Measurements from ENCODE around the gene MRPS25. TPM values are rescaled to one million over a fixed set of nuclear protein-coding genes. Genes with fewer than 3 reads are reported as not detected.
A peak's percentile ranks its signal among the peaks of the same experiment; 100 is the strongest.

The MRPS25 gene
- total RNA-seq = 10 to 100 TPM; 59.3 to 61.1 TPM

GRCh38 chr3:15064835-15065549 is at the start of gene MRPS25:
Gene MRPS25 (minus strand): TSS chr3:15065315. CDS start chr3:15065194, 121 bp downstream.
- DNase-seq (peak; percentile 90), ATAC-seq (ENCODE audit: low read depth) (peak; percentile 99)
- Mint-ChIP-seq H3K4me3 (peak within 1 kb of the TSS; percentile 95), H3K27ac (peak within 1 kb of the TSS; percentile 95), H3K36me3 (peaks cover 7% of the 10 kb centered on the region), H3K9me3 (no peaks in the 10 kb centered on the region), H3K4me1 (peaks cover 16% of the 10 kb centered on the region), H3K27me3 (peaks cover 2% of the 10 kb centered on the region)
- POLR2A ChIA-PET = interaction anchor here (1.0 to 2.1 kb wide), 9 partner anchors 9 to 118 kb away, joined by 3 to 14 read pairs (median 4); partner anchors contain the start of gene RBSN

GRCh38 chr3:15113884-15114283 is 48.8 kb upstream of the MRPS25 start:
- H3K36me3 Mint-ChIP-seq = no peaks in the 10 kb centered on the region
- no peak overlapping the region for H3K4me3 Mint-ChIP-seq
- POLR2A ChIA-PET = no interaction called here
- H3K27ac Mint-ChIP-seq = no peak overlapping the region
- peaks cover 15% of the 10 kb centered on the region for H3K27me3 Mint-ChIP-seq
- H3K9me3 Mint-ChIP-seq = no peaks in the 10 kb centered on the region
- DNase-seq (no peak), ATAC-seq (ENCODE audit: low read depth) (no peak)
- H3K4me1 Mint-ChIP-seq = peaks cover 2% of the 10 kb centered on the region

GRCh38 chr3:15113471-15113870 is 48.4 kb upstream of the MRPS25 start:
- no peak for ATAC-seq (ENCODE audit: low read depth)
- Mint-ChIP-seq H3K9me3 (no peaks in the 10 kb centered on the region), H3K27ac (no peak overlapping the region), H3K4me3 (no peak overlapping the region), H3K4me1 (peaks cover under 1% of the 10 kb centered on the region), H3K27me3 (peaks cover 19% of the 10 kb centered on the region), H3K36me3 (no peaks in the 10 kb centered on the region)
- DNase-seq = no peak
- POLR2A ChIA-PET = no interaction called here

- POLR2A ChIA-PET = no interaction called here
- ATAC-seq (ENCODE audit: low read depth) = no peak
- H3K9me3 Mint-ChIP-seq = no peaks in the 10 kb centered on the region
- H3K4me3 Mint-ChIP-seq = no peak overlapping the region
- no peak for DNase-seq
- no peaks in the 10 kb centered on the region for H3K36me3 Mint-ChIP-seq
- H3K27ac Mint-ChIP-seq = no peak overlapping the region
- H3K27me3 Mint-ChIP-seq = peaks cover 19% of the 10 kb centered on the region
- H3K4me1 Mint-ChIP-seq = peaks cover 4% of the 10 kb centered on the region
These were observed 46.9 kb upstream of the MRPS25 start for GRCh38 chr3:15112011-15112410.

GRCh38 chr3:15110206-15110605 is 45.1 kb upstream of the MRPS25 start:
- H3K9me3 Mint-ChIP-seq = no peaks in the 10 kb centered on the region
- peaks cover 4% of the 10 kb centered on the region for H3K4me1 Mint-ChIP-seq
- DNase-seq = no peak
- no peaks in the 10 kb centered on the region for H3K36me3 Mint-ChIP-seq
- POLR2A ChIA-PET = no interaction called here
- H3K27ac Mint-ChIP-seq = no peak overlapping the region
- ATAC-seq (ENCODE audit: low read depth) = no peak
- peaks cover 22% of the 10 kb centered on the region for H3K27me3 Mint-ChIP-seq
- H3K4me3 Mint-ChIP-seq = no peak overlapping the region

- Mint-ChIP-seq H3K27ac (no peak overlapping the region), H3K9me3 (no peaks in the 10 kb centered on the region), H3K36me3 (no peaks in the 10 kb centered on the region), H3K27me3 (peaks cover 22% of the 10 kb centered on the region), H3K4me3 (no peak overlapping the region), H3K4me1 (peaks cover 4% of the 10 kb centered on the region)
- DNase-seq (no peak), ATAC-seq (ENCODE audit: low read depth) (no peak)
- POLR2A ChIA-PET = no interaction called here
These were observed 43.8 kb upstream of the MRPS25 start for GRCh38 chr3:15108869-15109268.

- H3K9me3 Mint-ChIP-seq = no peaks in the 10 kb centered on the region
- H3K27me3 Mint-ChIP-seq = peaks cover 22% of the 10 kb centered on the region
- H3K4me1 Mint-ChIP-seq = peaks cover 4% of the 10 kb centered on the region
- ATAC-seq (ENCODE audit: low read depth) (peak; percentile 91), DNase-seq (peak; percentile 84)
- POLR2A ChIA-PET = interaction anchor here (1.6 kb wide), 1 partner anchor 10 kb away, joined by 11 read pairs; the partner anchor contains the start of gene RBSN
- H3K27ac Mint-ChIP-seq = no peak overlapping the region
- no peak overlapping the region for H3K4me3 Mint-ChIP-seq
- no peaks in the 10 kb centered on the region for H3K36me3 Mint-ChIP-seq
These were observed 43.0 kb upstream of the MRPS25 start for GRCh38 chr3:15108082-15108545.

- Mint-ChIP-seq H3K27ac (no peak overlapping the region), H3K4me3 (no peak overlapping the region)
These were observed 42.2 kb upstream of the MRPS25 start for GRCh38 chr3:15107075-15107947.

GRCh38 chr3:15102836-15103235 is 37.7 kb upstream of the MRPS25 start:
- Mint-ChIP-seq H3K27ac (no peak overlapping the region), H3K36me3 (peaks cover 3% of the 10 kb centered on the region), H3K4me3 (no peak overlapping the region), H3K4me1 (peaks cover 22% of the 10 kb centered on the region), H3K27me3 (peaks cover 14% of the 10 kb centered on the region), H3K9me3 (no peaks in the 10 kb centered on the region)
- ATAC-seq (ENCODE audit: low read depth) (no peak), DNase-seq (no peak)
- POLR2A ChIA-PET = no interaction called here

More at GRCh38 chr3:15107075-15107947, 42.2 kb upstream of the MRPS25 start:
- DNase-seq (no peak), ATAC-seq (ENCODE audit: low read depth) (no peak)
- Mint-ChIP-seq H3K9me3 (no peaks in the 10 kb centered on the region), H3K36me3 (no peaks in the 10 kb centered on the region), H3K4me1 (peaks cover 4% of the 10 kb centered on the region), H3K27me3 (peaks cover 25% of the 10 kb centered on the region)
- POLR2A ChIA-PET = interaction anchor here (1.6 kb wide), 1 partner anchor 9 kb away, joined by 11 read pairs; the partner anchor contains the start of gene RBSN

- H3K9me3 Mint-ChIP-seq = no peaks in the 10 kb centered on the region
- peaks cover 14% of the 10 kb centered on the region for H3K27me3 Mint-ChIP-seq
- ATAC-seq (ENCODE audit: low read depth) (no peak), DNase-seq (no peak)
- H3K36me3 Mint-ChIP-seq = peaks cover 4% of the 10 kb centered on the region
- H3K27ac Mint-ChIP-seq = no peak overlapping the region
- POLR2A ChIA-PET = no interaction called here
- no peak overlapping the region for H3K4me3 Mint-ChIP-seq
- H3K4me1 Mint-ChIP-seq = peaks cover 22% of the 10 kb centered on the region
These were observed 37.1 kb upstream of the MRPS25 start for GRCh38 chr3:15102256-15102655.

GRCh38 chr3:15099364-15100098 is 34.4 kb upstream of the MRPS25 start:
- DNase-seq (peak; percentile 40), ATAC-seq (ENCODE audit: low read depth) (peak; percentile 23)
- Mint-ChIP-seq H3K27ac (peak overlapping the region; percentile 94), H3K27me3 (peaks cover 8% of the 10 kb centered on the region), H3K4me1 (peaks cover 30% of the 10 kb centered on the region), H3K9me3 (no peaks in the 10 kb centered on the region), H3K36me3 (peaks cover 25% of the 10 kb centered on the region), H3K4me3 (peak overlapping the region; percentile 92)
- POLR2A ChIA-PET = interaction anchor here (0.7 to 2.6 kb wide), 10 partner anchors 8 to 921 kb away, joined by 3 to 14 read pairs (median 6); partner anchors contain the start of genes CAPN7, CCDC174, LSM3 and MRPS25

- Mint-ChIP-seq H3K27me3 (peaks cover 8% of the 10 kb centered on the region), H3K4me3 (peak within 1 kb of the TSS; percentile 92), H3K9me3 (no peaks in the 10 kb centered on the region), H3K36me3 (peaks cover 28% of the 10 kb centered on the region), H3K4me1 (peaks cover 30% of the 10 kb centered on the region), H3K27ac (peak within 1 kb of the TSS; percentile 94)
- POLR2A ChIA-PET = interaction anchor here (0.6 to 2.6 kb wide), 13 partner anchors 9 to 1202 kb away, joined by 3 to 14 read pairs (median 4); partner anchors contain the start of genes CAPN7, CCDC174, LSM3 and MRPS25
- peak; percentile 80 for ATAC-seq (ENCODE audit: low read depth)
- DNase-seq = peak; percentile 94
These were observed 33.6 kb upstream of the MRPS25 start, which contains the start of gene RBSN for GRCh38 chr3:15098503-15099363. Gene RBSN (minus strand): TSS chr3:15099148. CDS start chr3:15096120, 3,028 bp downstream.

Data from activated naive CD8-positive, alpha-beta T cell treated with anti-CD3 and anti-CD28 coated beads, Interleukin-2, amount 10 ng/mL, durations not matched to agents 7 days and 5 days (primary cell).